Measurements from ENCODE around the gene DLL3.
A peak's percentile ranks its signal among the peaks of the same experiment; 100 is the strongest.

Gene DLL3

GRCh38 chr19:39516270-39516669 lies 17.5 kb downstream of the DLL3 start:
- DNase-seq (ENCODE audit: low spot score): peak; percentile 26

- no peak for DNase-seq (ENCODE audit: low spot score)
Measured at GRCh38 chr19:39517432-39517831, 18.7 kb downstream of the DLL3 start.

GRCh38 chr19:39518458-39518857 lies 19.7 kb downstream of the DLL3 start:
- no peak for DNase-seq (ENCODE audit: low spot score)

GRCh38 chr19:39518975-39519374 lies 20.2 kb downstream of the DLL3 start:
- DNase-seq (ENCODE audit: low spot score): no peak

- no peak for DNase-seq (ENCODE audit: low spot score)
Measured at GRCh38 chr19:39520541-39521484, 22.1 kb downstream of the DLL3 start.

GRCh38 chr19:39524495-39524894 lies 25.7 kb downstream of the DLL3 start:
- DNase-seq (ENCODE audit: low spot score): no peak

GRCh38 chr19:39525205-39525604 lies 26.5 kb downstream of the DLL3 start:
- DNase-seq (ENCODE audit: low spot score): no peak

- no peak for DNase-seq (ENCODE audit: low spot score)
Measured at GRCh38 chr19:39531834-39532232, 33.1 kb downstream of the DLL3 start.

- DNase-seq (ENCODE audit: low spot score): peak; percentile 97
Measured at GRCh38 chr19:39532233-39533002, 33.7 kb downstream of the DLL3 start, which contains the start of gene EID2B. Gene EID2B, minus strand, starts transcription at chr19:39532852. Its CDS starts 50 bp downstream, at chr19:39532802.

GRCh38 chr19:39533003-39533512 lies 34.3 kb downstream of the DLL3 start:
- no peak for DNase-seq (ENCODE audit: low spot score)

- no peak for DNase-seq (ENCODE audit: low spot score)
Measured at GRCh38 chr19:39533791-39534190, 35.0 kb downstream of the DLL3 start.

- DNase-seq (ENCODE audit: low spot score): peak; percentile 66
Measured at GRCh38 chr19:39539165-39539517, 40.4 kb downstream of the DLL3 start.

GRCh38 chr19:39539518-39540332 lies 41.0 kb downstream of the DLL3 start, which contains the start of gene EID2:
Gene EID2, minus strand, starts transcription at chr19:39540161. Its CDS starts 82 bp downstream, at chr19:39540079.
- DNase-seq (ENCODE audit: low spot score): peak; percentile 94

GRCh38 chr19:39540333-39540673 lies 41.6 kb downstream of the DLL3 start:
- no peak for DNase-seq (ENCODE audit: low spot score)

GRCh38 chr19:39542206-39542605 lies 43.5 kb downstream of the DLL3 start:
- DNase-seq (ENCODE audit: low spot score): no peak

- DNase-seq (ENCODE audit: low spot score): no peak
Measured at GRCh38 chr19:39543477-39543857, 44.7 kb downstream of the DLL3 start.

- DNase-seq (ENCODE audit: low spot score): no peak
Measured at GRCh38 chr19:39544226-39544903, 45.6 kb downstream of the DLL3 start.

- DNase-seq (ENCODE audit: low spot score): no peak
Measured at GRCh38 chr19:39544911-39545310, 46.2 kb downstream of the DLL3 start.

- DNase-seq (ENCODE audit: low spot score): no peak
Measured at GRCh38 chr19:39546599-39546998, 47.9 kb downstream of the DLL3 start.

GRCh38 chr19:39550197-39550596 lies 51.5 kb downstream of the DLL3 start:
- no peak for DNase-seq (ENCODE audit: low spot score)

GRCh38 chr19:39553082-39553652 lies 54.4 kb downstream of the DLL3 start:
- DNase-seq (ENCODE audit: low spot score): no peak

Measured in NAMALWA (cell line).